Measurements from ENCODE around the gene PLCXD3. TPM values are rescaled to one million over a fixed set of nuclear protein-coding genes. Genes with fewer than 3 reads are reported as not detected.

Gene PLCXD3
- total RNA-seq, 1 experiment from 2014 or later = 0.10 TPM

DNA sequence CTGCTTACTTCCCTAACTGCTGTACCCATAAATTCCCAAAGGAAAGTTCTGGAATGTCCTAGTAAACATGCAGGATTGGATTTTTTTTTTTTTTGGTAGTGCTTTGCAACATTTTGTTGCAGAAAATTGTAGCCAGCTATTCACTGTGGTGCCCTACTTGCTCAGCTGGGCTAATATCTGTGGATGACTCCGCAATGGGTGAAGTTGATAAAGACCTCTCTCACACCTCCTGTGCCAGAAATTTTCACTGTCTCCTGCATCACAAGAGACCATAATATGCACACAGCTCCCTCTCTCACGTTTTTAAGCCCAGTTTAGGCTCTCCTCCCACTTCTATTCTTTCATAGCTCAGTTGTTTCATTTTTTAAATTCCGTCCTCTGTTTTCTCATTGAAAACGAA, 160.6 kb downstream of the PLCXD3 start:
- Histone ChIP-seq H3K9me3 (ENCODE audit: control insufficient read depth, insufficient read depth, low read depth, low read length) (no peaks in the 10 kb centered on the region), H3K27ac (ENCODE audit: low read length) (no peak overlapping the region), H3K36me3 (ENCODE audit: control insufficient read depth, insufficient read depth, low read length) (no peaks in the 10 kb centered on the region), H3K4me1 (ENCODE audit: control insufficient read depth, insufficient read depth, low read length) (no peaks in the 10 kb centered on the region), H3K27me3 (ENCODE audit: control insufficient read depth, insufficient read depth, low read length) (no peaks in the 10 kb centered on the region), H3K4me3 (ENCODE audit: low read depth in 2 of 2, low read length in 2 of 2) (no peak overlapping the region)
- ATAC-seq (no peak), DNase-seq (ENCODE audit: low read depth, low spot score) (no peak)
- intact Hi-C loops (cut with micrococcal nuclease; ENCODE audit: unreplicated experiment) = loop anchor here (10.0 kb wide), 1 partner anchor 445 kb away; the partner anchor contains the start of gene C7
- ChIA-PET POLR2A (no interaction called here), CTCF (no interaction called here)
- TF ChIP-seq, protein P1, sequence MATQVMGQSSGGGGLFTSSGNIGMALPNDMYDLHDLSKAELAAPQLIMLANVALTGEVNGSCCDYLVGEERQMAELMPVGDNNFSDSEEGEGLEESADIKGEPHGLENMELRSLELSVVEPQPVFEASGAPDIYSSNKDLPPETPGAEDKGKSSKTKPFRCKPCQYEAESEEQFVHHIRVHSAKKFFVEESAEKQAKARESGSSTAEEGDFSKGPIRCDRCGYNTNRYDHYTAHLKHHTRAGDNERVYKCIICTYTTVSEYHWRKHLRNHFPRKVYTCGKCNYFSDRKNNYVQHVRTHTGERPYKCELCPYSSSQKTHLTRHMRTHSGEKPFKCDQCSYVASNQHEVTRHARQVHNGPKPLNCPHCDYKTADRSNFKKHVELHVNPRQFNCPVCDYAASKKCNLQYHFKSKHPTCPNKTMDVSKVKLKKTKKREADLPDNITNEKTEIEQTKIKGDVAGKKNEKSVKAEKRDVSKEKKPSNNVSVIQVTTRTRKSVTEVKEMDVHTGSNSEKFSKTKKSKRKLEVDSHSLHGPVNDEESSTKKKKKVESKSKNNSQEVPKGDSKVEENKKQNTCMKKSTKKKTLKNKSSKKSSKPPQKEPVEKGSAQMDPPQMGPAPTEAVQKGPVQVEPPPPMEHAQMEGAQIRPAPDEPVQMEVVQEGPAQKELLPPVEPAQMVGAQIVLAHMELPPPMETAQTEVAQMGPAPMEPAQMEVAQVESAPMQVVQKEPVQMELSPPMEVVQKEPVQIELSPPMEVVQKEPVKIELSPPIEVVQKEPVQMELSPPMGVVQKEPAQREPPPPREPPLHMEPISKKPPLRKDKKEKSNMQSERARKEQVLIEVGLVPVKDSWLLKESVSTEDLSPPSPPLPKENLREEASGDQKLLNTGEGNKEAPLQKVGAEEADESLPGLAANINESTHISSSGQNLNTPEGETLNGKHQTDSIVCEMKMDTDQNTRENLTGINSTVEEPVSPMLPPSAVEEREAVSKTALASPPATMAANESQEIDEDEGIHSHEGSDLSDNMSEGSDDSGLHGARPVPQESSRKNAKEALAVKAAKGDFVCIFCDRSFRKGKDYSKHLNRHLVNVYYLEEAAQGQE (IDR thresholded peaks at IDR 0.05; ENCODE audit: insufficient read depth in 1 of 2, low read depth in 2 of 2, low read length in 1 of 2) = no peak
- TF ChIP-seq, protein P2, sequence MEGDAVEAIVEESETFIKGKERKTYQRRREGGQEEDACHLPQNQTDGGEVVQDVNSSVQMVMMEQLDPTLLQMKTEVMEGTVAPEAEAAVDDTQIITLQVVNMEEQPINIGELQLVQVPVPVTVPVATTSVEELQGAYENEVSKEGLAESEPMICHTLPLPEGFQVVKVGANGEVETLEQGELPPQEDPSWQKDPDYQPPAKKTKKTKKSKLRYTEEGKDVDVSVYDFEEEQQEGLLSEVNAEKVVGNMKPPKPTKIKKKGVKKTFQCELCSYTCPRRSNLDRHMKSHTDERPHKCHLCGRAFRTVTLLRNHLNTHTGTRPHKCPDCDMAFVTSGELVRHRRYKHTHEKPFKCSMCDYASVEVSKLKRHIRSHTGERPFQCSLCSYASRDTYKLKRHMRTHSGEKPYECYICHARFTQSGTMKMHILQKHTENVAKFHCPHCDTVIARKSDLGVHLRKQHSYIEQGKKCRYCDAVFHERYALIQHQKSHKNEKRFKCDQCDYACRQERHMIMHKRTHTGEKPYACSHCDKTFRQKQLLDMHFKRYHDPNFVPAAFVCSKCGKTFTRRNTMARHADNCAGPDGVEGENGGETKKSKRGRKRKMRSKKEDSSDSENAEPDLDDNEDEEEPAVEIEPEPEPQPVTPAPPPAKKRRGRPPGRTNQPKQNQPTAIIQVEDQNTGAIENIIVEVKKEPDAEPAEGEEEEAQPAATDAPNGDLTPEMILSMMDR (IDR thresholded peaks at IDR 0.05) = no peak
- TF ChIP-seq POLR2AphosphoS5 (IDR thresholded peaks at IDR 0.05; ENCODE audit: low read depth, low read length) (no peak), TCF7L2 (IDR thresholded peaks at IDR 0.05; ENCODE audit: low read depth, low read length) (no peak), SIN3A (IDR thresholded peaks at IDR 0.05; ENCODE audit: borderline replicate concordance, insufficient read depth, low read depth, low read length) (no peak)
- no TSS peak for BruUV-seq (replicated peaks)
- in situ Hi-C loops (cut with HindIII; ENCODE audit: low pct_unique_long_range_greater_than_20kb, low sequenced_read_pairs) = no loop called here

DNA sequence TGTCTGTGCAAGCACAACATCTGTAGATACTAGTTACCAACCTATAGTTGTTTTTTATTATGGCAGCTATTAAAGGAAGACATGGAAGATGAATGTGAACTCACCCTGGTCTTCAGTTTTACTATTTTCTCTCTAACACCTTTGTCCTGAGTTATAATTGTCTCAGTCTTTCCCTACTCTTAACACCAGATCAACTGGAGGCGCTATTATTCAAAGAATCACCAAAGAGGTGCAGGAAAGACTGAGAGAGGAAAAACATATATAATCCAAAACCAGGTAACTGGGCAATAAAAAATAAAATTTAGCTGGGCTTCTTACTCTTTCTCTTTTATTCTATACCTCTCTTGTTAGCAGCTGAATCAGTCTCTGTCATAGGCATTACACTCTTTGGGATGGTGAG, 162.8 kb downstream of the PLCXD3 start:
- DNase-seq (ENCODE audit: low read depth, low spot score) = no peak
- ChIA-PET CTCF (interaction anchor here (0.6 kb wide), 1 partner anchor 289 kb away, joined by 3 read pairs; no protein-coding TSS in a partner anchor), POLR2A (no interaction called here)
- no TSS peak for BruUV-seq (replicated peaks)
- no peaks in the 10 kb centered on the region for H3K27me3 ChIP-seq (ENCODE audit: control insufficient read depth, insufficient read depth, low read length)
- no peak overlapping the region for H3K4me3 ChIP-seq (ENCODE audit: low read depth in 2 of 2, low read length in 2 of 2)
- no peaks in the 10 kb centered on the region for H3K36me3 ChIP-seq (ENCODE audit: control insufficient read depth, insufficient read depth, low read length)
- ATAC-seq = no peak
- no peak overlapping the region for H3K27ac ChIP-seq (ENCODE audit: low read length)
- intact Hi-C loops (cut with micrococcal nuclease; ENCODE audit: unreplicated experiment) = loop anchor here (10.0 kb wide), 1 partner anchor 443 kb away; the partner anchor contains the start of gene C7
- no peaks in the 10 kb centered on the region for H3K4me1 ChIP-seq (ENCODE audit: control insufficient read depth, insufficient read depth, low read length)
- H3K9me3 ChIP-seq (ENCODE audit: control insufficient read depth, insufficient read depth, low read depth, low read length) = no peaks in the 10 kb centered on the region
- in situ Hi-C loops (cut with HindIII; ENCODE audit: low pct_unique_long_range_greater_than_20kb, low sequenced_read_pairs) = no loop called here
- TF ChIP-seq SIN3A (IDR thresholded peaks at IDR 0.05; ENCODE audit: borderline replicate concordance, insufficient read depth, low read depth, low read length) = no peak

DNA sequence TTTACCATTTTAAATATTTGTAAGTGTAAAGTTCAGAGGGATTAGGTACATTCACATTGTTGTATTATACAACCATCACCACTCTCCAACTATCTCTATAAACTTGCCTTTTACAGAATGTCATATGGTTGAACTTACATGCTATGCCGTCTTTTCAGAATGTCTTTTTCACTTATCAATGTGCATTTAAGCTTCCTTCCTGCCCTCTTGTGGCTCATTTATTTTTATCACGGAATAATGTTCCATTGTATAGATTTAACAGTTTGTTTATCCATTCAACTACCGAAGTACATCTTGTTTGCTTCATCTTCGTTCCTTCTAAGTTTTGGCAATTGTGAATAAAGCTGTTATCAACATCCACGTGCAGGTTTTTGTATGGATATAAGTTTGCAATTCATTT, 163.8 kb downstream of the PLCXD3 start:
- Histone ChIP-seq H3K4me3 (ENCODE audit: low read depth in 2 of 2, low read length in 2 of 2) (no peak overlapping the region), H3K4me1 (ENCODE audit: control insufficient read depth, insufficient read depth, low read length) (no peaks in the 10 kb centered on the region), H3K27ac (ENCODE audit: low read length) (no peak overlapping the region), H3K36me3 (ENCODE audit: control insufficient read depth, insufficient read depth, low read length) (no peaks in the 10 kb centered on the region), H3K27me3 (ENCODE audit: control insufficient read depth, insufficient read depth, low read length) (no peaks in the 10 kb centered on the region), H3K9me3 (ENCODE audit: control insufficient read depth, insufficient read depth, low read depth, low read length) (no peaks in the 10 kb centered on the region)
- DNase-seq (ENCODE audit: low read depth, low spot score) (no peak), ATAC-seq (no peak)
- no TSS peak for BruUV-seq (replicated peaks)
- CTCF ChIA-PET = no interaction called here
- in situ Hi-C loops (cut with HindIII; ENCODE audit: low pct_unique_long_range_greater_than_20kb, low sequenced_read_pairs) = no loop called here
- no peak for TF ChIP-seq TCF7L2 (IDR thresholded peaks at IDR 0.05; ENCODE audit: low read depth, low read length)
- no peak for TF ChIP-seq SIN3A (IDR thresholded peaks at IDR 0.05; ENCODE audit: borderline replicate concordance, insufficient read depth, low read depth, low read length)
- TF ChIP-seq, protein P2 (IDR thresholded peaks at IDR 0.05) = no peak
- intact Hi-C loops (cut with micrococcal nuclease; ENCODE audit: unreplicated experiment) = loop anchor here (10.0 kb wide), 1 partner anchor 442 kb away; the partner anchor contains the start of gene C7
- POLR2A ChIA-PET = no interaction called here

Measured in Panc1 (cell line).